Colon (tissue), 2 donors: Measurements from ENCODE around the gene FAXC.

ENCODE experiments used
- FAIRE-seq: peaks from 2 replicates; lab custom pipeline; 2012; peaks lifted over from hg19 to GRCh38; lab: Jason Lieb, UNC
- donor health status: control.
- donor health status: control.

FAXC gene

DNA sequence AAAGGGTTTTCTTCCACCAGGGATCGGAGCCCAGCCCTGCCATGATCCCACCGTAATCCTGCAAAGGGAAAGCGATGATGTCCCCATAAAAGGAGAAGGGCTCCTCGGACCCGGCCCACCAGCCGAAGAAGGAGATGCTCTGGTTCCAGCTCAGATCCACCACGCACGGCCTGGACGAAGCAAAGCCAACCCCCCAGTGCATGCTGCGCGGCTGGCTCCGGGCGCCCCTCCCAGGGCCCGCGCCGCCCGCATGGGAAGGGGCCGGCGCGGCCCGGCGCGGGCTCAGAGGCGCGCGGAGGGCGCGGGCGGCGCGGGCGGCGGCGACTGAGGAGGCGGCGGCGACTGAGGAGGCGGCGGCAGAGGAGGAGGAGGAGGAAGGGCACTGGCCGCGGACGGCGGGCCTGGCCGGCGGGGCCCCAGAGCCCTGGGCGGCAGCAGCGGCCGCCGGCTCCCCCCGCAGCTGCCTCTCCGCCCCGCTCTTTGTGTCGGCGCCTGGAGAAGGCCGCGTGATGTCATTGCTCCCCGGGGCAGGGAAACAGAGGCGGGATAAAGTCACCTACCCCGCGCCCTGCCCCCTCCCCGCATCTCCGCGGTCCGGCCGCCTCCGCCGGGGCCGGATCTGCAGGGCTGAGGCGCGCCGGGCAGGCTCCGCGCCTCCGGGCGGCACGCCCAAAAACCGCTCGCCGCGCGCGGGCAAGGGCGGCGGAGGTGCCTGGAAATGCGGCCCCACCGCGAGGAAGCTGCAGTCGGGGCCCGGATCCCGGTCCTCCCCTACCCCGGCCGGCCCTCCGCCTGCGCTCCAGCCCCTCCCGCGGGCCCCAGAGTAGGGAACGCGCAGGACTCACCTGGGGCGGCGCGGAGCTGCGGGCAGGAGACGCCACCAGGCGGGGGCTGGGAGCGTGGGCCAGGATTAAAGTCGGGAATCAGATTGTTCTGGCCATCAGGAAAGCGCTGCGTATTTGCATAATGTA lies at the start of gene FAXC:
Gene FAXC (minus strand): TSS at position 504 of the 971 bp plus-strand sequence. CDS start 302 bp downstream, at position 202.
- FAIRE-seq, result no peak

DNA sequence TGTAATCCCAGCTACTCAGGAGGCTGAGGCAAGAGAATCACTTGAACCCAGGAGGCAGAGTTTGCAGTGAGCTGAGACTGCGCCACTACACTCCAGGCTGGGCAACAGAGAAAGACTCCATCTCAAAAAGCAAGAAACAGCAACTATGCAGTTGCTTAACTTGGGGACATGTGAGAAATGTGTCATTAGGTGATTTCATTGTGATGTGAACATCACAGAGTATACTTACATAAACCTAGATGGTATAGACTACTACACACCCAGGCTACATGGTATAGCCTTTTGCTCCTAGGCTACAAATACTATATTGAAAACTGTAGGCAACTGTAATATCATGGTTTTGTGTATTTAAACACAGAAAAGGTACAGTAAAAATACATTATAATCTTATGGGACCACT lies 47.8 kb upstream of the FAXC start:
- no peak for FAIRE-seq

DNA sequence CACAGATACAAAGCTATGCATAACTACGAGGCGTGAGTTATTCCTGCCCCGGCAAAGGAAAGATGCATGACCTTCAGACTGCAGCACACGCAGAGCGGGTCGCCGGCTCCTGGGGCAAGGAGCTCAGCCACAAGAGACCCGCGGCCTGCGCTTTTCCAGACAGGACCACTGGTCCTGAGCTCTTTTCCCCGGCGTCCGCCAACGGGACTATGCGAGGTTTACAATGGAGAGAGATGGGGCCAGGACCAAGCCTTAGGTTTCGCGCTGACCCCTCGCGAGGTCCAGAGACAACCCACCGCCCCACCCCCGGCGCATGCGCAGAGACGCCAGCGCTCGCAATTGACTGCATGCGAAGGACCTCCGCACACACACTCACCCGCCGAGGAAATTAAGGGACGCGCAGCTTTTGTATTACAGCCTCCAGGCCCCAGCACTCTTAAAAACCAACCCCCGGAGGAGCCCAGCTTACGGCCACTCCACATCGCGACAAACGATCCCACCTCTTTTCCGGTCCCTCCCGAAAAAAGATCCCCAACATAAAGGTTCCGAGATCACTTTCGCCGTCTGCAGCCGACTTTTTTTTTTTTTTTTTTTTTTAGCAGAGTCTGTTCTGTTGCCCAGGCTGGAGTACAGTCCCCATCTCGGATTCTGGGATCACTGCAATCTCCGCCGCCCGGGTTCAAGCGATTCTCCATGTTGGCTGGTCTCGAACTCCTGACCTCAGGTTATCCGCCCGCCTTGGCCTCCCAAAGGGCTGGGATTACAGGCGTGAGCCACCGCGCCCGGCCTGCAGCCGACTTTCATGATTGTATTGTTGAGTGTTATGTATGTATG lies 44.4 kb upstream of the FAXC start, which contains the start of gene COQ3:
Gene COQ3 (minus strand): TSS at position 498 of the 834 bp plus-strand sequence. CDS start 16 bp downstream, at position 482.
- no peak for FAIRE-seq

DNA sequence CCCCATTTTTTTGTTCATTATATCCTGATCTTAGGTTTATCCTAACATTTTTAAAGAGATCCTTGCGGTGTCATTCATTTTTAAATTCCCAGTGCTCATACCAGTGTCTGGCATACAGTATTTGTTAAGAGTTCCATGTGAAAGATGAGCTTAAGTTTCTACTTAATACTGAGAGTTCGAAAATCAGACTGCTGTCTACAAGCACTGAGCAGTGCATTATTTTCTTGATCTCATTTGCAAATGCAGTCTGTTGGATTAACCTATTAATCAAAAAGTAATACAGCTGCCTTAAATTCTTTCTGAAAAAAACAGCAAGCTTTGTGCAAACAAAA lies 43.9 kb upstream of the FAXC start:
- no peak for FAIRE-seq

DNA sequence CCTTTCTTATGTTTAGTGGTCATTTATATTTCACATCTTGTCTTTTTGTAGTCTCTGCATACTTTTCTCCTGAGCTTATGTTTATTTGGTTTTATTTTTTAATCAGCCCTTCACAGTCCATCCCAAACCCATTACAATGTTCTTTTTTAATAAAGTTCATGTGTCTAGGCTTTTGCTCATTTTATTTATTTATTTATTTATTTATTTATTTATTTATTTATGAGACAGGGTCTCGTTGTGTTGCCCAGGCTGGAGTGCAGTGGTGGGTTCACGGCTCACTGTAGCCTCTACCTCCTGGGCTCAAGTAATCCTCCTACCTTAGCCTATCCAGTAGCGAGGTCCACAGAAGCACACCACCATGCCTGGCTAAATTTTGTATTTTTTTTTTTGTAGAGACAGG lies 41.4 kb upstream of the FAXC start:
- no peak for FAIRE-seq

DNA sequence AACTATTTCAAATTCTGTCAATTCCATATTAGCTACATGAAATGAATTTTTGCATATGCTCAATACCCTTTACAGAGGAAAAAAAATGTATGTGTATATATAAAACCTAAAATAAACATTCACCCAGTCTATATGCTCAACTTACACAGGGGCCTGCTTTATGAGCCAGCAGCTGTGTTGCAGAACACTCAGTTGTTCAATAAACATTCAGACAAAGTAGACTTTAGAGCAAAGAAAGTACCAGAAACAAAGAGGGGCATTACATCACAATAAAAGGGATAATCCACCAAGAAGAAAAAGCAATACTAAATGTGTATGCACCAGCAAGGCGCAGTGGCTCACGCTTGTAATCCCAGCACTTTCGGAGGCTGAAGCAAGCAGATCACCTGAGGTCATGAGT lies 35.0 kb upstream of the FAXC start:
- FAIRE-seq, result no peak

DNA sequence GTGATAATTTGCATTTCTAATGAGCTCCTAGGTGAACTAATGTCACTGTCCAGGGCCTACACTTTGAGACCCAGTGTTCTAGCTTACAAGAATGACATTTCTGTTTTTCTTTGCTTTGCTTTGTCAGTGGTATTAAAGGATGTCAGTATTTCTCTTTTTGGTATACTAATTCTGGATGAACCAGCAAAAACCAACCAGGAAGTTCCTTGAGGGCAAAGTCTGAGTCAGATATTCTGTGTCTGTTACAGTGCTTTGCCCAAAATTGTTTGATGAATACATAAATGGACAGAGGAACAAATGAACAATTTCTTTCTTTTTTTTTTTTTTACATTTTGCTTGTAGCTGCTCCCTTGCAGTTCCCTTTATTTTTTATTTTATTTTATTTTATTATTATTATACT lies 29.2 kb upstream of the FAXC start:
- FAIRE-seq, result no peak

DNA sequence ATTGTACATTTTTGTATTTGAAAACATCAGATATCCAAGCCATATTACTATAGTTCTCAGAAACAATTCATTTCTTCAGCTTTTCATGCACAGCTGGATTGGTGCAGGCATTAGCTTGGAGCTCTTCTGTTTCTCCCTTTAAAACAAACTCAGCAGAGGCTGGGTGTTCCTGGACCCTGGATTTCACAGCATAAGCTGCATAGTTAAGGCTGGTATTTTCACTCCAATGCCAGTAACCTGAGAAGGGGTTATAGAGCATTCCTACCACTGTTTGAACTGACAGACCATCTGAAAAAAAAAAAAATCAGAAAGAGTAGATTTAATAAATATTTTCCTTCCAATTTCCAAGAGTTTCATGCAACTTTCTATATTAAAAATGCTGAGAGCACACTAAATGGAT lies 20.1 kb upstream of the FAXC start:
- FAIRE-seq, result no peak

DNA sequence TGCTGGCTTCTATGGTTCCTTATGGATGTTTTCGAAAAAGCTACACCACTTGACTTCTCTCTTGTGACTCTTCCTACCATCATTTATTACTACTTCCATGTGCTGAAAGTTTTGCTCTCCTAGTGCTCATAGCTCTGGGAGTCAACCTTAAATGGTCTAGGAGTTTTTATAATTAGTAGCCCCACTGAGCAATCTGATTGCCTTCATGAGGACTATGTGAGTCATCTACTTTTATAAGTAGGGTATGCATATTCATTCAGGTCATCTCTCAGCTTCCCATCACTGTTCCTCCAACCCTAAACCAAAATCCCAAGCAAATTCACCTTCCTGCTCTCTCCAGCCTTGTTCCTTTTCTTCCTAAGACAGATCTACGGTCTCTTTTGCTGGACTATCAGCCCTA lies 17.4 kb upstream of the FAXC start:
- FAIRE-seq, result no peak

DNA sequence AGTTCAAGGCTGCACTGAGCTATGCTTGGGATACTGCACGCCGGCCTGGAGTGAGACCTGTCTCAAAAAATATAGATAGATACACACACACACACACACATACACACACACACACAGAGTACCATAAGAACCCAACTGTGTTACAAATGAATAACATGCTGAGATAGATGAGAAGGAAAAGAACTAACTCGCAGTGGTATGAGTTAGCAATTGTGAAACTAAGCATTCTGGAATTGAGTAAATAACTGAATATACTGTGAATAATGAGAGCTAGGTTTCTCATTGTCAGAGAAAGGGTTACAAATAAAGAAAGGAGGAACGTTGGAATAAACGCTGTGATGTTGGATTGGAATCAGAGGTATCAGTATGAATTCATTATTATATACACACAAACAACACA lies 14.6 kb upstream of the FAXC start:
- no peak for FAIRE-seq

DNA sequence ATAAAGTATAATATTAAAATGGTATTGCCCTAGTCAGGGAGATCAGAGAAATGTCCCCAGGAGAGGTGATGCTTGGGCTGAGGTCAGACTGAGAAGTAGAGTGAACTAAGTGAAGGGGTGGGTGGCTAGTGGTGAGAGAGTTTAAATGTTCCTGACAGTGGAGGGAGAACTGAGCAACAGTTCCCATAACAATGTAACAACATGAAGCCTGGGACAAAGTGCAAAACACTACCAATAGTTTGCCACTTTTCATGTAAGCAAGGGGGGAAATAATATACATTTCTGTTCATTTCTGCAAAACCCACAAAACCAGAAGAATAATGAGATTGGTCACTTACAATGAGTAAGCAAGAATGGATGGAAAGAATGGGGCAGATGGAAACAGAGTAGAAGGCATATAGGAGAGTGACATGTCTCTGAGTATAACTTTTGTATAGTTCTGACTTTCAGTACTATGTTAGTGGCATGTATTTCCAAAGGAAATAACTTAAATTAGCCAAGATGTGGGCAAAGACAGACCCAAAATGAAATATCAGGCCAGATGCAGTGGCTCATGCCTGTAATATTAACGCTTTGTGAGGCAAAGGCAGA lies 13.3 kb upstream of the FAXC start:
- no peak for FAIRE-seq

DNA sequence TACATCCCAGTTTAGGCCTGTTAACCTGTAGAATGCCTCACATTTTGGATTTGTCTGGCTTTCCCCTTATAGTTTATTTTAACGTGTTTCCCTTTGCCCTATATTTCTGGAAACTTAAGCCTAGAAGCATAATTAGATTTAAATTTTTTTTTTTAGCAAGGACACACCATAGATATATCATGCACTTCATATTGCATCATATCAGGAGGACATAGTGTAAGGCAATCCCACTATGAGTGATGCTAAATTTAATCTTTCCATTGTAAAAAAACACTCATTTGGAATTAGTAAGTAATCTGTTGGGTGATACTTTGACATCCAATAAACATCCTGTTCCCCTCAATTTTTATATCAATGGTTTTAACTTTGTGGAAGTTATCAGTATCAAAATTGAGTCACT lies 10.3 kb upstream of the FAXC start:
- FAIRE-seq, result no peak

DNA sequence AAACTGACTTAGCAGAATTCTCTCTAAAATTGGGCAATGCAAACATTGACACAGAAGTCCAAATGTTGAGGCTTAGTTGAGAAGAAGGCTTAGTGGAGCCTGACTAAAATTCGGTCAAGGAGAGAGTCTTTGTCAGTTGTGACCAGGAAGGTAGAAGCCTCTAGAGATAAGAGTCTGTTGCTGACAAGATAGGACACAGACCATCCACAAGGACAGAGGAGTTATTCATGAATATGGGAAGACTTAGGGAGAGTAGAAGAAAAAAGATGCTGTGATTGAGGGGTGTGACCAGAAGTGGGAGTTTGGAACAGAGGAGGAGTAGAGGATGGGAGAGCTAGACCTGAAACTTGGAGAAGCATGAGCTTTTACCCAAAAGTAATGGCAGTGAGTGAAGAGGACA lies 7.2 kb upstream of the FAXC start:
- FAIRE-seq, result no peak

DNA sequence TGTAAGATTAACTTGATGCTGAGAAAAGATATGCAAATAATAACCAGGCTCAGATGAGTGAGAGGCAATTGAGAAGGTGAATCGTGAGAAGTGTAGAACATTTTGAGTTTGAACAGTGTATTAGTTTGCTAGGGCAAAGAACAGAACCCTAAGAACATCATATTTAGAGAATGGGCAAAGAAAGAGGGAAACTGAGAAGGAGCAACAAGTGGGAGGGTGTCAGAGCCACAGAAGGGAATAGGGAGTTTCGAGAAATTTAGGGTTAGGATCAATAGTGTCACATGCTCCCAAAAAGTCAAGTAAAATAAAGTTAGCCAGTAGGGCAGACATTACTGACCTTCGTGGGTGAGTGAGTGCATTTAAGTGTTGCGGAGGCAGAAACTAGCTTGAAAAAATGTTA lies 5.5 kb upstream of the FAXC start:
- no peak for FAIRE-seq

DNA sequence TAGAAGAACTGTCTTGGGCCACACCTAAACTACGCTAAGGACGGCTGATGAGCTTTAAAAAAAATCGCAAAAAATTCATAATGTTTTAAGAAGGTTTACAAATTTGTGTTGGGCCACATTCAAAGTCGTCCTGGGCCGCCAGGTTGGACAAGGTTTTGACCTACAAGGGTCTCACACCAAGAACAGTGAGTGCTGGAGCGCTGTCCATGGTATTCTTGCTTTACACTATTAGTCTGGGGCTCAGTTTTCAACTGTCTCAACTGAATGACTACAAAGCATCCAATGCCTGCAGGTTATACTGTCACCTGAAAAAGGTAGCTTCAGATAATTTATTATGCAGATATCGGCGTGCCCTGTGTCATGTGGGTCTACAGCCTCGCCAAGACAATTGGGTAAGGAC lies 3.7 kb upstream of the FAXC start:
- FAIRE-seq, result no peak

DNA sequence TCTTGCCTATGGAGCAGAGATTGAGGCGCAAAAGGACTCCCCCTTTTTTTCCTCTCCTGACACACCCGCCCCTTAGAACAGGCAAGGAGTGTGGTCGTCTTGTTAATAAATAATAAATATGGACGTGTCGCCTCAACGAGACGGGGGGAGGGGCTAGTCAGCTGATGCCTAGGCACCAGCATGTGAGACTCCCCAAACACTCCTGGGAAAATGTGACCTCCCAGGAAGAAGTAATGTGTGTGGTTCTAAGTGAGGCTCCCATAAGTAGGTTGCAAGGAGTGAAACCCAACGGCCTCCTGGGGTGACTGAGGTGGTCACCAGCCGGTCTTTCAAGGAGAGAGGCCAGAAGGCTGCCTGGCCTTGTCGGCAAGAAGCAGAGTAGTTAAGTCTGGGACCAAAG lies 1.1 kb upstream of the FAXC start:
- FAIRE-seq, result no peak

DNA sequence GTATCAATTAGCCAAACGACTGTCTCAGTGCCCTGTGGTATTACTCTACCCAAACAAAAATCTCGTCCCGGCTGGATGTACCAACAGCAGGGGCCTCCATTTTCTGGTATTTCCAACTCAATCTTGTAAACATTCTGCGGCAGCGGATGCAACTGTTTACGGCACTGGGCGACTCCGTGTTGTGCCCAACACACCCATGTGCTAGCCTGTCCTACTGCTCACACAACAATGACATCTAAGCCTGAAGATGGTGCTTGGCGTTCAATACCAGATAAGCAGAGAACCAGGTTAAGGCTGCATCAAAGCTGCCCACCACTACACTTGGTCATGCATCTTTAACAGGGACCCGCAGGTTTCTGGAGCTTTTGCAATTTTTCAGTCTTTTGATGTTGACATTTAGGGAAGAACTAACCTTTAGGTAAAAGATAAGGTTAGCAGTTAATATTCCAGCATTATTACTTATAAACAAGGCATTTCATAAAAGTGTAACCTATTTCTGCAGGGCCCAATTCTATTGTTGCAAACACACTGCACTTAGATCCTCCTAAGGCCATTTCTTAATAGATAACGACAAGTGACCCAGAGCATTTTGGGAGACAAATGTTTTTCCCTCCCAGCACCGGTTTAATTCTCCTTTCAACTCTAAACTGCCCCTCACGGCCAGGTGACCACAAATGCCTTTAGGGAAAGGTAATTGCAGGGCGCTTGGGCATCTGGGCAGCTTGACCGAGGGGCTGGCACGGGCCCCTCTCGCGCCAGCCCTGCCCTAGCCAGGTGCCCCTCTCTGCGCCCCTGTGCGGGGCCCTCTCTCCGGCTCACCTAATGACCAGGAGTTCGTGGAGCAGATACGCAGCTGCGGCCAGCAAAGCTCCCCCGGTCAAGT lies 945 bp downstream of the FAXC start:
- FAIRE-seq, result no peak

DNA sequence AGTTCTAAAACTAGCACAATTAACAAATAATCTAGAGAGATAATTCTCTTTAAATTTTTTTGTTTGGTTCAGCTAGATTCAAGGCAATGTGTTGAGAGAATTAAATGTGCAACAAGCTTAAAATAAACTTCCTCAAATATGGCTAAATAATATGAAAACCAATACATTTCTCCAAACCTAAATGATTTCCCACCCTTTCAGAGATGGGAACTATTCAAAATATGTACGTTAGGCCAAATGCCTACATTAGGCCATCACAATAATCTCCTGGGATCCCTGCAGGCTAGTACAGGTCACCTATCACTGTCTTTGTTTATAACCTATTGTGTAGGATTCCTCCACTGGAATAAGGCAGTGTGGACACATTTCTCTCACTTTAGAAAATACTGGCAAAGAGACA lies 1.7 kb downstream of the FAXC start:
- FAIRE-seq, result no peak

DNA sequence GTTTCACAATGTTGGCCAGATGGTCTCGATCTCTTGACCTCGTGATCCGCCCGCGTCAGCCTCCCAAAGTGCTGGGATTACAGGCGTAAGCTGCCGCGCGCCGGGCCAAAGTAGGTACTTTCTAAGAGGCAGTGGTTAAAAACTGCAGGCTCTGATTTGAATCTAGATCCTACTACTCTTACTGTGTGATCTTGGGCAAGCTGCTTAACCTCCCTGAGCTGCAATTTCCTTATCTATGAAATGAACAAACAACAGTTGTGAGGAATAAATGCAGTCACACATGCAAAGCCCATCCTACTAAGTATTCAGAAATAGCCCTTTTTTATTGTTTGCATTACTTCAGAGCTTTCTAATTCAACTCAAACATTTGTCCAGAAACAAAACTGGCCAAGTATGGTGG lies 2.9 kb downstream of the FAXC start:
- no peak for FAIRE-seq

DNA sequence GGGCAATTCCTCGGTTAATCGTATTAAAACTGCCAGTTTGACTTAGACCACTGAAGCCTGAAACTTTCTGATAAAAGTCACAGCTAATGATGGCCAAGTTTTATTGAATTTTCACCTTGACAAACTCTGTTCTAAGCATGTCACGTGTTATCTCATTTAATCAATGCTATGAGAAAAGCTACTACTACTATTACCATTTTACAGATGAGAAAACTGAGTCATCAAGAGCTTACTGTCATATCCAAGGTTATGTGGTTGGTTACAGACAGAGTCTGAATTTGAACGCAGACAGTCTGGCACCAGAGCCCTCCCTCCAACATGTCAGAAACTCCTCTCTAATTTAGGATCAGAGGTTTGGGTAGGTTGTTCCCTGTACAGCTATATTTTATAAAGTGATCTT lies 4.3 kb downstream of the FAXC start:
- FAIRE-seq, result no peak

DNA sequence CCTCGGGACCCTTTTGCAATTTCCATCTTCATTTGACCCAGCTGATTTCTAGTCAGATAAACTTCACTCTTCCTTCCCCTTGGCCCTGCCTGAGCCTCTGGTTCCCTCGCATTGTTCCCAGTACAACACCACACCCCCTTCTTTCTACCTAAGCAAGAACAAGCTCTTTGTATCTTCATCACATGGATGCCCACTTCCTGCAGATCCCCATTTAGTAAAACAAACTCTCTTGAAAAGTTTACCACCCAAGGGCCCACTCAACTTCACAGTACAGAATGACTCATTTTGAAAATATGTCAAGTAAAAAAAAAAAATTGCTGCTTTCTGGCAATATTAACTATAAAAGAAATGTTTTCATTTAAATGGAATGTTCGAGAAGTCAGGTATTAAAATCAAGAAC lies 5.2 kb downstream of the FAXC start:
- no peak for FAIRE-seq
